Activated CD4-positive, alpha-beta T cell treated with anti-CD3 and anti-CD28 coated beads, Interleukin-2, amount 10 ng/mL, durations not matched to agents 7 days and 5 days (primary cell): ENCODE results near the gene OR5K2. TPM values are rescaled to one million over a fixed set of nuclear protein-coding genes. Genes with fewer than 3 reads are reported as not detected.

Source experiments
- CTCF ChIA-PET: fragments of 350-600 bp; sonication (Branson Sonifier 250); formaldehyde crosslinking; loops from one replicate; lab custom pipeline; 2021; ENCODE audit warnings: antibody characterized with exemption; lab: Charles Lee
- POLR2A ChIA-PET: fragments of 350-600 bp; sonication (Branson Sonifier 250); formaldehyde crosslinking; loops from one replicate; lab custom pipeline; 2021; ENCODE audit warnings: antibody characterized with exemption; lab: Charles Lee
- DNase-seq: peaks from one replicate; pipeline ENCODE4 v3.0.0-alpha.2; 2020
- H3K27ac Mint-ChIP-seq: one replicate; pipeline ENCODE4 v1.8.0; 2021; ENCODE audit warnings: mild to moderate bottlenecking, moderate library complexity, mixed read lengths
- H3K27me3 Mint-ChIP-seq: one replicate; pipeline ENCODE4 v1.8.0; 2021; ENCODE audit warnings: mixed read lengths
- H3K36me3 Mint-ChIP-seq: one replicate; pipeline ENCODE4 v1.8.0; 2021; ENCODE audit warnings: low read depth, mixed read lengths
- H3K4me1 Mint-ChIP-seq: one replicate; pipeline ENCODE4 v1.8.0; 2021; ENCODE audit warnings: mixed read lengths
- H3K4me3 Mint-ChIP-seq: one replicate; pipeline ENCODE4 v1.8.0; 2021; ENCODE audit warnings: mild to moderate bottlenecking, moderate library complexity, mixed read lengths
- H3K9me3 Mint-ChIP-seq: one replicate; pipeline ENCODE4 v1.8.0; 2021; ENCODE audit warnings: mixed read lengths
- total RNA-seq, 2 experiments: library from RNA; stranded (reverse); gene quantifications; one replicate each; pipeline ENCODE4 v1.2.3, GENCODE V29; 2021

Gene OR5K2
- total RNA-seq, 2 experiments from 2014 or later: not detected

DNA sequence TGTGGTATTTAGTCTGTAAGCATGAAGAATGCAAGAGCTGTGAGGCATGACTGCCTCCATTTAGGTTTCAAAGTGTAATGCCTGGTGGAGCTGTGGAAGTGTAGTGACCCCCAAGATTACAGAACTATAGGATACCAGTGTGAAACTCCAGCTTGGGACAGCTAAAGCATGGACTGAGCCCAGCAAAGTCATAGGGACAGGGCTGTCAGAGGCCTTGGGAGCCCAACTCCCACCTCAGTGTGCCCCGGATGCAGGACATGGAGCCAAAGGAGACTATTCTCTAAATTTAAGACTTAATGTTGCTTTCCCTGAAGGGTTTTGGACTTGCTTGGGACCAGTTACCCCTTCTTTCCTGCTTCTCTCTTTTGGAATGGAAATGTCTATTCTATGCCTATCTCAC, 45.1 kb downstream of the OR5K2 start:
- Mint-ChIP-seq H3K9me3 (peaks cover 11% of the 10 kb centered on the region), H3K4me3 (no peak overlapping the region), H3K27me3 (no peaks in the 10 kb centered on the region), H3K36me3 (peaks cover 40% of the 10 kb centered on the region), H3K27ac (no peak overlapping the region), H3K4me1 (peaks cover 63% of the 10 kb centered on the region)
- DNase-seq: no peak
- CTCF ChIA-PET: interaction anchor here (1.0 to 2.2 kb wide), 3 partner anchors 10 to 14 kb away, joined by 3 to 10 read pairs (median 3); no protein-coding TSS in a partner anchor
- POLR2A ChIA-PET: no interaction called here

DNA sequence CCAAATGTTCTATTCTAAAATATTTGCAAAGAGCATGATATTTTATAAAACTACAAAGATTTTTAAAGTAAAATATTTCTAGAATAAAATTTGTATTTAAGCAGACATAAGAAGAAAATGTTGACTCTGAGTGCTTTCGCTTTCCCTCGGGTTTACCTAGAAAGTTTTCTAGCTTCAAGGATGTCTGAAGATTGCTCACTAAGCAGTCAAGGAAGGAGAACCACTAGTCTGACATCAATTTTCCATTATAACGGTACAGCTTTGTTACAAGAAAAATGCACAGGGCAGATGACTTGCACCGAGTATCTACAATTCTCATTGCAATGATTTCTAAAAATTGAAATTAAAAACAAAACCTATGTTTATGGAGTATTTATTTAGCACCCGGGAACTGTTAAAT, 48.5 kb downstream of the OR5K2 start:
- peak overlapping the region; percentile 91 for H3K27ac Mint-ChIP-seq
- H3K9me3 Mint-ChIP-seq: peaks cover 13% of the 10 kb centered on the region
- CTCF ChIA-PET: interaction anchor here (0.8 to 1.8 kb wide), 7 partner anchors 9 to 56 kb away, joined by 3 to 6 read pairs (median 5); partner anchors contain the start of gene CLDND1
- peaks cover 56% of the 10 kb centered on the region for H3K36me3 Mint-ChIP-seq
- H3K4me1 Mint-ChIP-seq: peaks cover 70% of the 10 kb centered on the region
- peak; percentile 56 for DNase-seq
- no peaks in the 10 kb centered on the region for H3K27me3 Mint-ChIP-seq
- peak overlapping the region; percentile 53 for H3K4me3 Mint-ChIP-seq
- POLR2A ChIA-PET: interaction anchor here (0.7 to 1.1 kb wide), 3 partner anchors 9 to 12 kb away, joined by 3 to 10 read pairs (median 7); no protein-coding TSS in a partner anchor

Other genes starting within 250 kb of the OR5K2 start
- gene OR5H6, start 233.4 kb upstream of the OR5K2 start, total RNA-seq: not detected
- not detected for gene OR5H2, start 215.2 kb upstream of the OR5K2 start, total RNA-seq
- gene OR5K4, start 143.8 kb upstream of the OR5K2 start, total RNA-seq: not detected
- gene OR5K3, start 107.0 kb upstream of the OR5K2 start, total RNA-seq: not detected
- gene OR5K1, start 34.5 kb upstream of the OR5K2 start, total RNA-seq: not detected
- 100 to 1,000 TPM; 399 to 432 TPM for gene CLDND1, start 25.2 kb downstream of the OR5K2 start, total RNA-seq
- 10 to 100 TPM; 31.0 to 35.0 TPM for gene GPR15, start 34.3 kb downstream of the OR5K2 start, total RNA-seq
- gene CPOX, start 95.9 kb downstream of the OR5K2 start, total RNA-seq: 10 to 100 TPM; 60.4 to 66.3 TPM